ENCODE measurements around the gene CHCHD6.

Gene CHCHD6

DNA sequence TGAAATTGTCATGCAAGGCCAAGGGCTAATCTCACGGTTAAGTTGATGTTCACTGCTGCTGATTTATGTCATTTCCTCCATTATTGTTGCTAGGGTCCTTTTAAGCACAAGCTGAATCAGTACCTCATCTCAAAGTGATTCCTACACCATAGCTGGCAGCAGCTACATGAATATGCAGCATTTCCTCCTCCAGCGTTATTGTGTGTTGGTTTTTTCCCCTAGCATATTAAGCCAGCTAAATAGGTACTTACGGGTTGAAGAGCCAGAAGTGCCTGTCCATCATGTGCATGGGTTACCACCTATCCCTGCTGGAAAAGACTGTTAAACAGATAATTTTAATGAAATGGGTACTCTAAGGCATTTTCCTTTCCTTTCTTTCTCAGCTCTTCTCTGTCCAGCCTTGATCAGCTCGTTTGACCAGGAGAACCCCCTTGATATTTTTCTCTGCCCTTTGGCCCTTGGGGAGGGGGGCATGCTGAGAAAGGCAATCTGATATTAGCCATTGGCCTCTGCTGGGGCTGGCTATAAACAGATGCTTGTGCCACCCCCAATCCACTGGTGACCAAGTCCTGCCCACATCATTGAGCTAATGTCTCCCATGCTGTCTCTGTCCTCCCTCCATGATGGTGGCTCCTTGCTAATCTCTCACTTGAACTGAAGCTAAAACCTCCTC, 163.3 kb downstream of the CHCHD6 start:
- DNase-seq, result no peak

DNA sequence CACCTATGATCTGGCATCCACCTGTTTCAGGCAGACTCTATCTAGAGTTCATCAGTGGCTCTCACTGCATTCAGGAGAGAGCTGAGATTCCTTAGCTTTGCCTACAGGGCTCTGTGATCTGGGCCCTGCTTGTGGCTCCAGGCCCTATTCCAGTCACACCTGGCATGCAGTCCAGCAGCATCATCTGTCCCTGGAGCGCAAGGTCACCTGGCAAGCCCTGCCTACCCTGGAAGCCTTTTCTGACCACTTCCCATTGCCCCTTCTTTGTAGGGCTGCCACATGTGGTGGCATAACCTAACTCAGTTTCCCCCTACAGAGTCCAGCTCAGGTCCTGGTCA, 163.8 kb downstream of the CHCHD6 start:
- no peak for DNase-seq

DNA sequence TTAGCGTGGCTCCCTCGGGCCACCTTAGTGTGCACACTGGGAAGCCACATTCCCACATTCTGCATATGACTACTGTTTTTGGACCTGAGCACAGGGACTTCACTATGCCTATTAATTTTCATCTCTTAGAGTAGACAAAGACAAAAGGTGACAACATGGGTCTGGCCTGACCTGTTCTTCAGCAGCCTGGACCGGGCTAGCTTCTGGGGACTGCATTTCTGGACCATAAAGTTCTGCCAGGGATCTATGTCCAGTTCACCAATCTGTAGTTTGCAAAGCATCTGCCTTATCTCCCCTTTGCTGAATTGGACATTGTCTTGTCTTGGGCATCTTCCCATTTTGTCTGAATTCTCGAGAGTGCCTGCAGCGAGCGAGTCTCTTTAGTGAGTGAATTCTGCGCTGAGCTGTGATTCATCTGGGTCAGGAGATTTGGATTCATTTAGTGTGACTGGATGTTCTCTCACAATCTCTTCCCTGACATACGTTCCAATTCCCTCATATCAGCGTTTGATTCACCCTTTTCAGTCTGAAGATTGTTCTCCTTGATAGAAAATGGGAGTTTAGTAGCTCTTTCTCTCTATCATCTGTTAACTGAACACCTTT, 166.7 kb downstream of the CHCHD6 start:
- no peak for DNase-seq

DNA sequence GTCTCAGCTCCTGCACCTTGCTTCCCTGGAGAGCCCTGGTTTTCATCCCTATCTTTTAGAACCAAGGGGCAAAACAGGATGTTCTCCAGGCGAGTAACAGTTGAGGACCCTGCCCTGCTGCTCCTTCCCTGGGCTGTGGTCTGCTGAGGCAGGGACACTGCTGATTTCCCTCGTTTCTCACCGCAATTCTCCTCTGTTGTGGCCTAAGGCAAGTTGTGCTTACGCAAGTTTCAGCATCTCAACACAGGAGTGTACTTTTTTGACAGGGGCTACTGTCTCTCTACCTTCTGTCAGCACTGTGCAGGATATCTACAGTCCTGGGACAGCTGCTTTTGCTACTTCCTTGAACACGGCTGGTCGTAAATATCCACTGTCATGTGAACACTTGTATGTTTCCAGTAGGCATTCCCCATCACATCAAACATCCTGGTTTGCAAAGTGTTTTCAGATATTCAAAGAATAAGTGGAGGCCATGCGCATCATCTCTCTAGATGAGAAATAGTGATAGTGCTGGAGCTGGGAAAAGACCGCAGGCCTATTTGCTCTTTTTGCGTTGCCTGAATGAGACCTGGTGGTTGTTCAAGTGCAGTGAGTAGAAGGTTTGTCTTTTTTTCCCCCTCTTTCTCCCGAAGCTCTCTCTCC, 168.8 kb downstream of the CHCHD6 start:
- DNase-seq, result no peak

DNA sequence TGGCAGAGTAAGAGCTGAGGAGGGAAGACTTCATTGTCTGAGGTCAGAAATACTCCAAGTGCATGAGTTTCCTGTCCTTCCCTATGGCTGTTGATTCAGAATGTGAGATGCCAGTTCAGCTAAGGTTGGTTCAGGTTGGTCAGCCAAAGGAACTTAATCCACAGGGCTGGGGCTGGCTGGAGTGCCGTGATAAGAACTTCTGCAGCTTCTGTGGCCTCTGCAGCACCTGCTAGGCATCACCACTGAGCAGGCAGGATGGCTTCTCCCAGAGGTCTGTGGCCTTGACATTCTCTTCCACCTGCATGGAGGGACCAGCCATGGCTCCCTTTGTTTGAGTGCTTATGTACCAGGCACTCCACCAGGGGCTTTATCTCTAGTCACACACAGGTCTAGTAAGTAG, 169.4 kb downstream of the CHCHD6 start:
- peak; percentile 5 for DNase-seq

DNA sequence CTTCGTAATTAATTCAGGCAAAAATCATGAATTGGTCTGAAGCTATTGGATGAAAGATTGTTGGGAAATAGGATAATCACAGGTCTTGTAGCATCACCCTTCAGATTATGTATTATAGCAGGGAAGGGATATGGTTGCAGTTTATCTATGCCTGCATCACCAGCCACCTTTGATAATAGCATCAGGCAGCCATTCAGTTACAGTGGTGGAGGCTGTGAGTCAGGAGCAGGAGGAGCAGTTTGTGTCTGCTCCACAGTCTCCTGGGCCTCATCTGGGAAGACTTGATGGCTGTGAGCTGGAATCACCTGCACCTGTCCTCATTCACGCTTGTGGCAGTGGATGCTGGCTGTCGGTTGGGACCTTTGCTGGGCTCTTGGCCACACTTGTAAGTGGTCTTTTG, 174.6 kb downstream of the CHCHD6 start:
- DNase-seq, result no peak

DNA sequence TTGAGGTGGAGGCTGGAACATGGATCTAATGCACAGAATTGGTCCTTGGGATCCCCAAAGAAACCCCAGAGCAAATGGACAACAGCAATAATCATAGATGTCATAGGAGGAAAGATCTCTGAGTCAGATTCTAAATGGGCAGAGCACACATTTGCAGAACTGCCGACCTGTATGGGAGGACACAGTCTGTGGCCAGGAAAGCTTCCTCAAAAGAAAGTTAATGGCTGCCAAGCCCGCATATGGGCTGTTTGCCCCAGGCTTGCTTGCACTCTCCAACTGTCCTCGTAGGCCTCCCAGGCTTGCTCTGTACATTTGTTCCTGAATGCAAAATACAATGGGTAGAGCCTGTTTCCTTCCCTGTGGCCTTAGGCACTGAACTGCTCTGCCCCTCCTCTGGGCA, 176.9 kb downstream of the CHCHD6 start:
- DNase-seq, result no peak

DNA sequence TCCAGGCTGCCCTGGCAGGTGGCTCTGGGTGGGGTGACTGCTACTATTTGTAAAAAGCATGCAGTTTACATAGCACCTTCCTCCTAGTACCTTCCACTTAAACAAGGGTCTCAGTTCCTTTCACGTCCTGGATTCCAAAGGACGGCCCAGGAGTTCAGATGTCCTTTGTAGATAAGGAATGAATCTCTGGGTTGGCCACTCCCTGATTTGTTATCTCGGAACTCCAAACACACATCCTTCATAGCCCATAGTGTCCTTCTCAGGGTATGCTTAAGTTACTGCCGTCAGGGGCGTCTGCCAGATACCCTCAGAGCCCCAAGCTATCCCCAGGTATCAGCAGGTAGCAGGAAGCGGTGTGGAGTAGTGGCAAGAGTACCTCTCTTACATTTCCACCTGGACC, 177.8 kb downstream of the CHCHD6 start:
- DNase-seq, result no peak

DNA sequence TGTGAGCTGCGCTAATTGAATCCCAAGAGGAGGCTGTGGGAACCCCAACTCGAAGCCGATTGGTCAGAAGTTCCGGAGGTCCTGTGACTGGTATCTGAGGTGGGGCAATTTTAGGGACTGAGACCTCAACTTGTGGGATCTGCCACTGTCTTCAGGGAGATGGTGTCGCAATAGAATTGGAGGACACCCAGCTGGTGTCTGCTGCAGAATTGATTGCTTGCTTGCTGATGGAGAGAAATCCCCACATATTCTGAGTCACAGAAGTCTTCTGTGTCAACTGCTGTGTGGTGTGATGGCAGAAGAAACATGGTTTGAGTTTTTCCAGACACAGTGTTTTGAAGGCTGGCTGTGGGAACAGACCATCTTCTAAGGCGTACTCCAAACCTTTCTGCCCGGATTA, 179.2 kb downstream of the CHCHD6 start:
- no peak for DNase-seq

DNA sequence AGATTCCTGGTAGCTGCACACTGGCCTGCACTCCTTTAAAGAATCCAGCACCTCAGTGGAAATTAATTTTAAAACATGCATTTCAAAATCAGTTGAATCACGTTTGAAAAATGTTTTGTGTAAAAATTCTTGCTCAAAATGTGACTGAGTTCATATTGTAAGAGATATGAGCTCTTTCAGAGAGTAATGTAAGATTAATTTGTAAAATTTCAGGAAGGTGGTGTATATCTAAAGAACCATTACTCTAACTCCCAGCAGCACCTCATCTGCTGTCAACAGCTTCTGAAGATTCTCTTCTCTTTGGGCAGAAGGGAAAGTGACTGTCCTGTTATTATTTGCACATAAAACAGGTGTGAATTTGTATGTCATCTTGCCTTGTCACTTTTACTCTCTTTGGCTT, 181.4 kb downstream of the CHCHD6 start:
- no peak for DNase-seq

DNA sequence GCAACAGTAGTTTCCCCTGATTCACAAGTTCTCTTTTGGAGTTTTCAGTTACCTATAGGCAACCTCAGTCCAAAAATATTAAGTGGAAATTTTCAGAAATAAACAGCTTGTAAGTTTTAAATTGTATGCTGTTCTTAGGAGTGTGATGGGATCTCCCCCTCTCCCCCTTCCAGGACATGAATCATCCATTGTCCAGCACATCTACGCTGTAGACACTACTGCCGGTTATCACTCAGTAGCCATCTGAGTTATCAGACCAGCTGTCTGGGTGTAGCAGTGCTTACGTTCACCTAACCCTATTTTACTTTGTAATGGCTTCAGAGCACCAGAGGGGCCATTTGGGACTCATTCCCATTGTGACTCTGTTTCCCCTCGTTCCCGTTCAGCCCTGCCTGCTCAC, 182.2 kb downstream of the CHCHD6 start:
- no peak for DNase-seq

DNA sequence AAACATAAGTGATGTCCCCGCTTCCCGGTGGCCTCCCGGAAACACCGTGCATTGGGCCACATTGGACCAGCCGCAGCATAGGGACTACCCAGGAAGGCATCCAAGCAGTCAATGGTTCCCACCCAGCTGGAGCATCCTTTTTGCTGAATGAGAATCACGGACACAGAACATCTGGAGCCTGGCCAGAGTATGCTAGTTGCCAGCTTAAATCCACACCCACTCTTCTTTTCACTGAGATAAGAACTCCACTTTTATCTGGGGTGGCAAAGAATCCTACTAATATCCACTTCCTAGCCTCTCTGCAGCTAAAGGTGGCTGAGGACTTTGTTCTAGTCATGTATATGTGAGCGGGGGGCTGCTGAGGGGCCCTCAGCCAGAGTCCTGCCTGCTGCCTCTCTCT, 183.6 kb downstream of the CHCHD6 start:
- DNase-seq, result peak; percentile 30

DNA sequence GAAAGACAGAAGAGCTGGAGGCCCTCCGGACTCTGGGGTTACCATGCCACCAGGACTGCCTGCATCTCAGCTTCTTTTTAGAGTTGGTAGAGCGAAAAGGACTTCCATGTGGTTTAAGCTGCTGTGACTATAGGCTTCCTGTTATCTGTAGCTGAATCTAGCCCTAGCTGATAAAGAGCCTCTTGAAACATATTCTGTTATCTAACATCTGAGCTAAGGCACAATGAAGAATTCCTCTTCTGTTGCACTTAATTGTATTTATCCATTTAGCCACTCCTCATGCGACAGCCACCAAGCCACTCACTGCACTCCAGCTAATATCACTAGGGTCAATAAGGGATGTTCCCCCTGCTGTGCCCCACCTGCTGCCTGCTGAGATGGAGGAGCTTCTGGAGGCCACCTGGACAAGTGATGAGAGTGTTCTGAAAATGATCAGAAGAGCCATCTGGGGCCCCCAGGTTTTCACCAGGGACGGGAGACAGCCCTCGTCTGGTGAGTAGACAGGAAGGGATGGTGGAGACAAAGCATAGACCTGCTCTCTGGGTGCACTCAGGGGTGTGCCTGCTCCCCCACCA, 184.2 kb downstream of the CHCHD6 start:
- peak; percentile 36 for DNase-seq

DNA sequence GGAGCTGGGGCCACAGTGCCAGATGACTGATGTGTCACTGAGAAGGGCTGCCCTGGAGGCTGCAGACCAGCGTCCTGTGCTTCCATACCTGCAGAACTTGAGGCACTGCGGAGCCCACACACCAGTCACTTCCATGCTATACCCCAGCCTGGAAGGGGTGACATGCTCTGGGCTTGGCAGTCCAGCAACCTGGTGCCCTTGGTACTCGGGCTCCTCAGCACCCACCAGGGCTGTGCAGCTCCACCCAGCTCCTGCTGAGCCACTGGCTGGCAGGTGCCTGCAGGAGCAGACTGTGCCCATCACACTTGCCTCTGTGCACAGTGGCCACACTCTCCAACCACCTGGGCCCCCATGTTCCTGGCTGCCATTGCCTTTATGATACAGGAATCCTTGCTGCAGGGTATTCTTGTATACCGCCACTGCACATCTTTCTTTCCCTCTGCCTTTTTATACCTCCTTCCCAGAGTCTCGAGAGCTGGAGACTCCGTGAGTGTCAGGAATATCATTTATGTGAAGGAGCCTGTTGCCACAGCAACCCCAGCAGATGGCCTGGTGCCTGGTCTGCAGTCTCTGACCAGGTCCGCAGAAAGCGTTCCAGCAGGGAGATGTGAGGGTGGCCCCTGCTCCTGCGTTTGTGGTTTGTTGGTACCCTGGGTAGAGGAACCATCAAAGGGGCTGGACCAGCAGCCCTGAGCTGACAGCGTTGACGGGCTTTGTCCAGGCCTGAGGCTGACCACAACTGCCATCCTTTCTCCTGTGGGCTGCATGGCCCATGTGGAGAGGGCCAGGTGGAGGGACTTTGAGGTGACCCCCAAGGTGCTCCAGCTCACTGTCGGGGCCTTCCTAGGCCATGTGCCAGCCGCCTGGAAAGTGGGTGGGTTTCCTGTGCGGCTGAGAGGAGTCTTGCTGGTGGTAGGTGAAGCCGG, 185.5 kb downstream of the CHCHD6 start:
- DNase-seq, result no peak

DNA sequence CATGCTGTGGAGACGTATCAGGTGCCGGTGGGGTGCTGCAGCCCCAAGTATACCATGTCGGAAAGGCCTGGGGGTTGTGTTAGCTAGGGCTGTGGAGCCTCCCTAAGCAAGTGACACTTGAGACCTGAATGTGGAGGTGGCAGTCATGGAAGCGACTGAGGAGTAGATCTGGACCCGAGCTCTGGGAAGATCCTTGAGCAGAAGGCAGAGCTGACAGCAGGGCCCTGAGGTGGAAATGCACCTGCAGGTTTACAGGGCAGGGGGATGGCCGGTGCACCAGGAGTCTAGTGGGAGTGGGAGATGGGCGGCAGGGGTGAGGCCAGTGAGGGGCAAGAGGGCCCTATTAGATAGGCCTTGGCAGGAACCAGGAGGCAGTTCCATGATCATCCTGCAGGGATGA, 187.1 kb downstream of the CHCHD6 start:
- DNase-seq, result no peak

DNA sequence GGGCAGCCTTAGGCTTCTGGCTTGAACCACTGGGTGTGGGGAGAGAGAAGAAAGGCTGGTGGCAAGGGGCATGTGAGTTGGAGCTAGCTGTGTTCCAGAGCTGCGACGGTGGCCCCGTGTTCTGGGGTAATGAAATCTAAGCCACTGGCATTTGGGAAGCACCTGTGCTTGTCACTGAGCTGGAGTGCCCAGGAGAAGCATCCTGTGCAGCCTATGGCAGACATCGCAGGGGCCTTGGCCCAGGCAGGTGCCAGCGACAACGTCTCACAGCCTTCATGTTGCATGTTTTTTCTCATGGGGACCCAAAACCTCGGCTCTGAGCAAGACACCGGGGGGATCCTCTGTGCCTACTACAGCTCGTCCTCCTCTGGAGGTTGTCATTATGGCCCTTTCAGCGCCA, 187.8 kb downstream of the CHCHD6 start:
- no peak for DNase-seq

DNA sequence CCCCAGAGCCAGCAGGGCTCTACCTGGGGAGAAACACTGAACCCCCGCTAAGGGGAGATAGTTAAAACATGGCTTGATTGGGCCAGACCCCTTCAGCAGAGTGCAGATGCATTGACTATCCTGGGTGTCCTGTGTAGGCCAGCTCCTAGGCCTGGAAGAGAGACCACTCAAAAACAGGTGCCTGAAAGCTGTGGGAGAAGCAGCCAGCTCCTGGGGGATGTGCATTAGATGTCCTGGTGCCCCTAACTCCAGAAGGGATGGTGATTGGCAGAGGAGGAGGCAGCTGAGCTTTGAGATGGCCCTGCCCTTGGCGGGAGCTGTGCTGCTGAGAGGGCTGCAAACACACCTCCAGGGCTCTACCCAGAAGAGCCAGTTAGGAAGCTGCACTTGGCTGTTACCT, 189.6 kb downstream of the CHCHD6 start:
- DNase-seq, result no peak

DNA sequence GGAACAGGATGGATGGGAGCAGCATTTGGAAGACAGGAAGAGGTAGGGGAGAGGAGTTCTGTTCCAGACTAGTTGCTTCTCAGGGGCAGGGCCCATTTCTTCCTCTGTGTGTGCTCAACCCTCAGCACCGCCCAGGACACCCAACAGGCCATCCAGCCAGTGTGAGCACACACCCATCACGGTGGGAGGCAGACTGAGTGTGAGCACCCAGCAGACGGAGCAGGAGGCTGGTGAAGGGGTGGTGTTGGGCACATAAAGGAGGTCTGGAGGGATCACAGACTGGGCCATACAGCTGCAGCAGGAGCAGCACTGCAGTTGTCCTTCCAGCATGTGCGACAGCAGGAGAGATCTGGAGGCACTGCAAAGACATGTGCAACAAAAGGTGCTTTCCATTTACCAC, 190.4 kb downstream of the CHCHD6 start:
- no peak for DNase-seq

DNA sequence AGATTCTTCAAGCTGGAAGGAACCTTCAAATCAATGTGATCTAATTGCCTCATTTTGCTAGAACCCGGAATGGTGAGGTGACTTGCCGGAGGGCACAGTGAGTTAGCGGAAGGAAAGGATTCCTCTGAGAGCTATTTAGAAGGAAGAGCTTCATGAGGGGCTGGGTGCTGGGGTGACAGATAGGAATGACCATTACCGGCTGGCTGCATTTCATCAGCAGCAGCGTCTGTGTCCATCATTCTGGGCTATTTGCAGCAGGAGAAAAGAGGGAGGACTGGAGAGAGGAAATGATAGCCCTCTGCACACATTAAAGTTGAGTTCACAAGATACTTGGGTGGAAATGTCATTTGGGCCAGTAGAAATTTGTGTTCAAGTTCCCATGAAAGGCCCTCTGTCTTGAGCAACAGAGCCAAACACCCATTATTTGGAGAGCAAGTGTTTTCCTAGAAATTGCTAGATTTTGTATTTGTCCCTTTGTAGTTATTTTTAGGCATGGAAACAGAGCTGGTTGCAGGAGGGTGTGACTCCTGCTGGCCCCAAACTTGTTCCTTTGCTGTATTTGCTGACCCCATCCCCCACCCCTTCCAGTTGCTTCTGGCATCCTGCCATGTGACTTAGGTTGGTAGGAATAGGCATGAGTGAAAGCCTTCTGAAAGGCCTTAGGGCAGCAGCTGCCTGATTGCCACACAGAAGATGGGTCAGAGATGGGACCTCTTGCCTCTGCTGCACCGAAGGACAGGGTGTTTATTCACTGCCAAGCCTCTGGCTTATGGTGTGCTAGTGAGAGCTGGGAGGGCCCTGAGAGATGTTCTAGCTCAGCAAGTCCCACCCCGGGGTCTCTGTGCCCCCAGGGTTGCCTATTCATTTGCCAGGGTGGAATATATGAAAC, 191.4 kb downstream of the CHCHD6 start:
- peak; percentile 19 for DNase-seq

DNA sequence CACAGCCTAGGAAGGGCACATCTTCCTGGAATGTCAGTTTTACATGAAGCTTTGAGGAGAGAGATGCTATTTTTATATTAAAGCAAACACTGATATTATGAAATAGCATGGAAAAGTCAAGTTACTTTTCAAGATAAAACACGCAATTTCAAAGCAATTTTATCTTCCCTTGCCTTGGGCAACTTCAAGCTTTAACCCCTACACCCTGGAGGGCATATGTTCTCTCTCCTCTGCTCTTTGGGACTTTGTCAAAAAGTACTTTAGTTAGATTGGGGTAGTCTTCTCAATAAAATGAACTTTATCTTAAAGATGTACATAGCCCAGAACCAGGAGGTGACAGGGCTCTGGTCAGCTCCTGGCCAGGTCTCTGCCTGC, 192.0 kb downstream of the CHCHD6 start:
- DNase-seq, result no peak

DNA sequence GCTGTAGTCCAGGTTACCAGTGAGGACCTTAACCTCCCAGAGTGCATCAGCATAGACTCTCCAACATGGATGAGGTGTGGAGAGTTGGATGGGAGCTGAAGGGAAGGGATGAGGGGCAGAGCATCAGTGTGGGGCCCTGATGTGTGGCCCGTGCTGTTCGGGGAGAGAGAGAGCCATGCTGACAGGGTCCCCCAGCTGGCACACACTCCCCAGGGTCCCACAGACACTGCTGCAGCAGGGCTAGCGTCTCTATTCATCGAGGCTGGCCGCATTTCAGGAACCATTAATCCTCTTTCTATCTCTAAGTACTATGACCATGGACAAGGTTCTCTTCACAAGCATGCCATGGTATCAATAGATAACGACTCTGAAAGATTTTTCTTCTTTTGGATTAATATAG, 192.9 kb downstream of the CHCHD6 start:
- DNase-seq, result no peak

DNA sequence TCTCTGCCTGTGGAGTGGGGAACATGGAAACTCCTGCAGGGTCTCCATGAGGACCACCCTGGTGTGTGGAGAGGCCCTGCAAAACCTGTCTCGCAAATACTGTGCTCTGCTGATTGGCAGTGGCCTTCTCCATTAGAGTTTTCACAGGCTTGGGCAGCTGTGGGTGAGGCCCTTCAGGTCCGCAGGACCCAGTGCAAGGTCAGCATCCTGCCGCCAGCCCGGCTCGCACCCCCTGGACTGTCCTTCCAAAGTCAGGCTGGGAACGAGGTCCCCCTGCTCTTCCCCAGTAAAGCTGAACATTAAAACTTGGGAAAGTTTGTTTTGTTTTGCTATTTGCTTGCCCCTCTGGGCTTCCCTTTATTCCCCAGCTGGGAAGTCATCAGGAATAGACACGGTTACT, 193.9 kb downstream of the CHCHD6 start:
- DNase-seq, result no peak

Measured in hematopoietic multipotent progenitor cell treated with erythropoietin and hydrocortisone succinate and interleukin-3 and kit ligand, for 6 days (in vitro differentiated cells).